Smooth muscle cell (in vitro differentiated cells): ENCODE data around the gene PACRG. TPM values are rescaled to one million over a fixed set of nuclear protein-coding genes. Genes with fewer than 3 reads are reported as not detected.

Experiments
- DNase-seq: peaks from one replicate; lab custom pipeline; 2025; ENCODE audit not compliant: unreplicated experiment; lab: John Stamatoyannopoulos, UW
- H2AFZ ChIP-seq: fragments of 200-600 bp; sonication (generic); 2 replicates; pipeline ENCODE4 v1.6.0; 2016; ENCODE audit warnings: antibody characterized with exemption, low read depth, mild to moderate bottlenecking
- H3F3A ChIP-seq: fragments of 200-600 bp; sonication (generic); 2 replicates; pipeline ENCODE4 v1.6.0; 2017; ENCODE audit warnings: antibody characterized with exemption, low read depth
- H3K27ac ChIP-seq: fragments of 200-600 bp; sonication (generic); 2 replicates; pipeline ENCODE4 v1.5.1; 2016; ENCODE audit warnings: low read depth, mild to moderate bottlenecking
- H3K27me3 ChIP-seq: fragments of 200-600 bp; sonication (generic); 2 replicates; pipeline ENCODE4 v1.6.1; 2016; ENCODE audit warnings: low read depth, mild to moderate bottlenecking
- H3K36me3 ChIP-seq: fragments of 200-600 bp; sonication (generic); 2 replicates; pipeline ENCODE4 v1.5.1; 2016; ENCODE audit warnings: low read depth
- H3K4me1 ChIP-seq: fragments of 200-600 bp; sonication (generic); 2 replicates; pipeline ENCODE4 v1.5.1; 2016; ENCODE audit warnings: low read depth
- H3K4me2 ChIP-seq: fragments of 200-600 bp; sonication (generic); 2 replicates; pipeline ENCODE4 v1.6.0; 2016; ENCODE audit warnings: mild to moderate bottlenecking
- H3K4me3 ChIP-seq: fragments of 200-600 bp; sonication (generic); 2 replicates; pipeline ENCODE4 v1.5.1; 2016; ENCODE audit warnings: mild to moderate bottlenecking
- H3K79me2 ChIP-seq: fragments of 200-600 bp; sonication (generic); 2 replicates; pipeline ENCODE4 v1.6.0; 2016; ENCODE audit warnings: low read depth, mild to moderate bottlenecking
- H3K9ac ChIP-seq: fragments of 200-600 bp; sonication (generic); 2 replicates; pipeline ENCODE4 v1.6.0; 2016; ENCODE audit warnings: low read depth
- H3K9me3 ChIP-seq: fragments of 200-600 bp; sonication (generic); replicated peaks from 2 replicates; pipeline ENCODE4 v1.5.1; 2016; ENCODE audit warnings: low read depth
- H4K20me1 ChIP-seq: fragments of 200-600 bp; sonication (generic); 2 replicates; pipeline ENCODE4 v1.6.0; 2016; ENCODE audit warnings: low read depth
- WGBS: methylation state at CpG from one replicate; pipeline ENCODE4 v1.1.7; 2016; ENCODE audit warnings: low lambda C conversion rate; 5-methylcytosine and 5-hydroxymethylcytosine counted together
- polyA plus RNA-seq: library from polyadenylated mRNA; unstranded; fragments of >200 nt; fragmentation: Nextera tagmentation; extraction: Ambion mirVana; gene quantifications from 2 replicates; pipeline ENCODE4 v1.2.1, GENCODE V29; 2016
- total RNA-seq: library from RNA; depleted of rRNA; stranded (reverse); fragments of >200 nt; gene quantifications from 2 replicates; pipeline ENCODE4 v1.2.3, GENCODE V29; 2014
- TF ChIP-seq, protein P1 (sequence below): fragments of 200-600 bp; sonication (generic); IDR thresholded peaks from 2 replicates; pipeline ENCODE4 v1.5.1; 2017; ENCODE audit warnings: borderline replicate concordance, mild to moderate bottlenecking, antibody characterized with exemption; ENCODE audit not compliant: insufficient read depth, poor library complexity, severe bottlenecking

The PACRG gene
- total and polyA plus RNA-seq, 2 experiments from 2014 or later = not detected

DNA sequence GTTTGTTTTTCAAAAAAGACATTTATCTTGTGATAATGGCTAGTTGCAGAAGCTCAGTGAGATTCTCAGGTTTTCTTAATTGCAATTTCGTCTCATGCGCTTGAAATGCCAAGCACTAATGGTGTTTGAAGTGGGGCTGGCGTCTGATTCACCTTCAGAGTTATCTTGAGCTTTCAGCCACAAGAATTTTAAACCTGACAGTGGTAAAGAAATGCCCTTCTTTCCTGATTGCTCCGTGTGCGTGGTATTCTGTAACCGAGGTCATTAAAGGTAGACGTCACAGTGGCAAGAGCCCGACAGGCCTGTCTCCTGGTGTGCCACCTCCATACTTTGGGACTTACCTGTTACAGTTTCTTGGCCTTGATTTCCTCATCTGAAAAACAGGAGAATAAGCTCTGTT, 560.3 kb downstream of the PACRG start:
- TF ChIP-seq, protein P1, sequence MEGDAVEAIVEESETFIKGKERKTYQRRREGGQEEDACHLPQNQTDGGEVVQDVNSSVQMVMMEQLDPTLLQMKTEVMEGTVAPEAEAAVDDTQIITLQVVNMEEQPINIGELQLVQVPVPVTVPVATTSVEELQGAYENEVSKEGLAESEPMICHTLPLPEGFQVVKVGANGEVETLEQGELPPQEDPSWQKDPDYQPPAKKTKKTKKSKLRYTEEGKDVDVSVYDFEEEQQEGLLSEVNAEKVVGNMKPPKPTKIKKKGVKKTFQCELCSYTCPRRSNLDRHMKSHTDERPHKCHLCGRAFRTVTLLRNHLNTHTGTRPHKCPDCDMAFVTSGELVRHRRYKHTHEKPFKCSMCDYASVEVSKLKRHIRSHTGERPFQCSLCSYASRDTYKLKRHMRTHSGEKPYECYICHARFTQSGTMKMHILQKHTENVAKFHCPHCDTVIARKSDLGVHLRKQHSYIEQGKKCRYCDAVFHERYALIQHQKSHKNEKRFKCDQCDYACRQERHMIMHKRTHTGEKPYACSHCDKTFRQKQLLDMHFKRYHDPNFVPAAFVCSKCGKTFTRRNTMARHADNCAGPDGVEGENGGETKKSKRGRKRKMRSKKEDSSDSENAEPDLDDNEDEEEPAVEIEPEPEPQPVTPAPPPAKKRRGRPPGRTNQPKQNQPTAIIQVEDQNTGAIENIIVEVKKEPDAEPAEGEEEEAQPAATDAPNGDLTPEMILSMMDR = no peak
- Histone ChIP-seq H3K27ac (no peak overlapping the region), H3K4me1 (no peaks in the 10 kb centered on the region), H2AFZ (no peak overlapping the region), H3K36me3 (no peaks in the 10 kb centered on the region), H4K20me1 (no peaks in the 10 kb centered on the region), H3F3A (no peaks in the 10 kb centered on the region), H3K4me2 (no peak overlapping the region), H3K9me3 (no peaks in the 10 kb centered on the region), H3K27me3 (no peaks in the 10 kb centered on the region), H3K4me3 (no peak overlapping the region), H3K79me2 (no peaks in the 10 kb centered on the region), H3K9ac (no peak overlapping the region)
- no peak for DNase-seq
- 77% methylated on average over 8 of the region's 8 CpGs for WGBS

DNA sequence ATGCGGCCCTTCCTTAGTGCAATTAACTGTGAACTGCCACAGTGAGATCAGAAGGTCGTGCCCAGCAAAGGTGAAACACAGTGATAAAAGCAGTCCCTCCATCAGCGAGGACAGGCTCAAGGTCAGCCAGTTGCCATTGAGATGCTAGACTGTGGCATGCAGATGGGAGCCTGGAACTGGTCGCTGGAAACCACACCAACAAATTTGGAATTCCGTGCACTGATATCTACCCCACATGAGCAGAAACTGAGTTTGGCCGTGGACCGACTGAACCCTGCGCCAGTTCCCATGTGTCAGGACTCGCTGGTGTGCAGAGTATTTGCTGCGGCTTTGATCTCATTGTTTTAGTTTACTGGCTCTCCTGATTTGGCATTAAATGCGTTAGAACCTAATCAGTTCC, 561.1 kb downstream of the PACRG start:
- H2AFZ ChIP-seq = no peak overlapping the region
- no peak overlapping the region for H3K27ac ChIP-seq
- no peak overlapping the region for H3K4me3 ChIP-seq
- WGBS = 94% methylated on average over 11 of the region's 11 CpGs
- no peaks in the 10 kb centered on the region for H3F3A ChIP-seq
- no peaks in the 10 kb centered on the region for H4K20me1 ChIP-seq
- no peak overlapping the region for H3K9ac ChIP-seq
- H3K4me1 ChIP-seq = no peaks in the 10 kb centered on the region
- H3K9me3 ChIP-seq = no peaks in the 10 kb centered on the region
- H3K79me2 ChIP-seq = no peaks in the 10 kb centered on the region
- H3K4me2 ChIP-seq = no peak overlapping the region
- no peaks in the 10 kb centered on the region for H3K27me3 ChIP-seq
- TF ChIP-seq, protein P1 = no peak
- no peaks in the 10 kb centered on the region for H3K36me3 ChIP-seq
- DNase-seq = no peak

DNA sequence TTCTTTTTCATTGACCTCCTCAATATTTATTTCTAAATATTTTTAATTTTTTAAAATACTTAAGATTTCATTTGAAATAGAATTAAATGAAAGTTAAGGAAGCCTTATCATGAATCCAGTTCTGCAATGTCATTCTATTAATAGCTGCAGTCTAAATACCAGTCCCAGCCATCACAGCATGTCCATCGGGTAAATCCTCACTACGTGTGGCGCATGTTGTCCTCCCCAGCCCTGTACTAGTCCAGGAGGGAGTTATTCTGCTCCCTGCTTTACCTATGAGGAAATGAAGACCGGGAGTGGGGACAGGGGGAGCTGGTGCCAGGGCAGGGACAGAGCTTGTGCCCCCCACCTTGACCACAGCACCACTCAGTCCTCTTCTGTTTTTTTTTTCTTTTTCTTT, 561.7 kb downstream of the PACRG start:
- H3K4me2 ChIP-seq = no peak overlapping the region
- H3K79me2 ChIP-seq = no peaks in the 10 kb centered on the region
- no peak overlapping the region for H3K27ac ChIP-seq
- H2AFZ ChIP-seq = no peak overlapping the region
- no peaks in the 10 kb centered on the region for H3K36me3 ChIP-seq
- no peaks in the 10 kb centered on the region for H4K20me1 ChIP-seq
- no peaks in the 10 kb centered on the region for H3K27me3 ChIP-seq
- H3K9ac ChIP-seq = no peak overlapping the region
- no peaks in the 10 kb centered on the region for H3F3A ChIP-seq
- H3K4me1 ChIP-seq = no peaks in the 10 kb centered on the region
- DNase-seq = no peak
- no peaks in the 10 kb centered on the region for H3K9me3 ChIP-seq
- WGBS = 84% methylated on average over 4 of the region's 4 CpGs
- H3K4me3 ChIP-seq = no peak overlapping the region
- TF ChIP-seq, protein P1 = no peak

- Histone ChIP-seq H3K27me3 (no peaks in the 10 kb centered on the region), H3K27ac (no peak overlapping the region), H3K9ac (no peak overlapping the region), H3K4me1 (no peaks in the 10 kb centered on the region), H3K79me2 (no peaks in the 10 kb centered on the region), H4K20me1 (no peaks in the 10 kb centered on the region), H3K4me3 (no peak overlapping the region), H3F3A (no peaks in the 10 kb centered on the region), H3K36me3 (no peaks in the 10 kb centered on the region), H2AFZ (no peak overlapping the region), H3K4me2 (no peak overlapping the region), H3K9me3 (no peaks in the 10 kb centered on the region)
- DNase-seq = no peak
- TF ChIP-seq, protein P1 = no peak
- WGBS = 92% methylated on average over 22 of the region's 22 CpGs
Observed at GRCh38 chr6:163290545-163291274, 562.9 kb downstream of the PACRG start.
